ENCODE measurements around the gene RSPRY1.

Gene RSPRY1

DNA sequence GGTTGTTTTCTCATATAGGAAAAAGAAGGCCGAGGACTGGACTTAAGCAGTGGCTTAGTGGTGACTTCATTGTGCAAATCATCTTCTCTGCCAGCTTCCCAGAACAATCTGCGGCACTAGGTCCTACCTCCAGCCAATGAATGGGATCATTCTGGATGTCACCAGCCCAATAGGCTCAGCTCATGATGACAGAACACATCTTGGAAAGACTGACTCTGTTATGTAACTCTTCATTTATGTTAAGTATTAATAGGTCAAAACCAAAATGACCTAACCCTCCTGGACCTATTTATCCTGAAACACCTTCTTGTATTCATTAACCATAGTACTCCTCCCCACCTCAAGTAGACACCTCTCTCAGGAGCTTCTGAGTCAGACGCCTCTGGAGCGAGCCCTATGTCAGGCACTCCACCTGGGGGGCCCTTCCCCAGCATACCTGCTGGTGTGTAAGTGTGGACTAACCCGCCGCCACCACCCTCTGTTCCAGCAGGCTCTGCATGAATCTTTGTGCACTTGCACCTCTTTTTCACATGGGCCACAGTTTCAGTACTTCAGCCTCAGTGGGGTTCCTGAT lies 66.1 kb downstream of the RSPRY1 start:
- H3K4me2 ChIP-seq (ENCODE audit: low read length): no peak overlapping the region
- no peak for TF ChIP-seq EZH2phosphoT487 (IDR thresholded peaks at IDR 0.05; ENCODE audit: borderline replicate concordance, low read length)
- TF ChIP-seq, protein P1, sequence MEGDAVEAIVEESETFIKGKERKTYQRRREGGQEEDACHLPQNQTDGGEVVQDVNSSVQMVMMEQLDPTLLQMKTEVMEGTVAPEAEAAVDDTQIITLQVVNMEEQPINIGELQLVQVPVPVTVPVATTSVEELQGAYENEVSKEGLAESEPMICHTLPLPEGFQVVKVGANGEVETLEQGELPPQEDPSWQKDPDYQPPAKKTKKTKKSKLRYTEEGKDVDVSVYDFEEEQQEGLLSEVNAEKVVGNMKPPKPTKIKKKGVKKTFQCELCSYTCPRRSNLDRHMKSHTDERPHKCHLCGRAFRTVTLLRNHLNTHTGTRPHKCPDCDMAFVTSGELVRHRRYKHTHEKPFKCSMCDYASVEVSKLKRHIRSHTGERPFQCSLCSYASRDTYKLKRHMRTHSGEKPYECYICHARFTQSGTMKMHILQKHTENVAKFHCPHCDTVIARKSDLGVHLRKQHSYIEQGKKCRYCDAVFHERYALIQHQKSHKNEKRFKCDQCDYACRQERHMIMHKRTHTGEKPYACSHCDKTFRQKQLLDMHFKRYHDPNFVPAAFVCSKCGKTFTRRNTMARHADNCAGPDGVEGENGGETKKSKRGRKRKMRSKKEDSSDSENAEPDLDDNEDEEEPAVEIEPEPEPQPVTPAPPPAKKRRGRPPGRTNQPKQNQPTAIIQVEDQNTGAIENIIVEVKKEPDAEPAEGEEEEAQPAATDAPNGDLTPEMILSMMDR (IDR thresholded peaks at IDR 0.05; ENCODE audit: low read depth, low read length, poor library complexity, severe bottlenecking): no peak
- no peaks in the 10 kb centered on the region for H3F3A ChIP-seq (ENCODE audit: control insufficient read depth, insufficient read depth)
- no peaks in the 10 kb centered on the region for H3K79me2 ChIP-seq (ENCODE audit: control insufficient read depth, low read length)
- no peaks in the 10 kb centered on the region for H4K20me1 ChIP-seq (ENCODE audit: control insufficient read depth, insufficient read depth, low read depth, low read length)
- H3K4me3 ChIP-seq (ENCODE audit: low read length): no peak overlapping the region
- no peaks in the 10 kb centered on the region for H3K9me2 ChIP-seq (replicated peaks; ENCODE audit: control insufficient read depth, low read length)
- no peaks in the 10 kb centered on the region for H3K27me3 ChIP-seq (ENCODE audit: control insufficient read depth, low read length)
- H3K36me3 ChIP-seq (ENCODE audit: control insufficient read depth, low read length): peaks cover 49% of the 10 kb centered on the region
- H3K27ac ChIP-seq (ENCODE audit: low read depth, low read length): no peak overlapping the region
- no peaks in the 10 kb centered on the region for H3K9me3 ChIP-seq (ENCODE audit: control insufficient read depth, insufficient read depth, low read length)
- no peaks in the 10 kb centered on the region for H3K4me1 ChIP-seq (ENCODE audit: control insufficient read depth, low read length)

DNA sequence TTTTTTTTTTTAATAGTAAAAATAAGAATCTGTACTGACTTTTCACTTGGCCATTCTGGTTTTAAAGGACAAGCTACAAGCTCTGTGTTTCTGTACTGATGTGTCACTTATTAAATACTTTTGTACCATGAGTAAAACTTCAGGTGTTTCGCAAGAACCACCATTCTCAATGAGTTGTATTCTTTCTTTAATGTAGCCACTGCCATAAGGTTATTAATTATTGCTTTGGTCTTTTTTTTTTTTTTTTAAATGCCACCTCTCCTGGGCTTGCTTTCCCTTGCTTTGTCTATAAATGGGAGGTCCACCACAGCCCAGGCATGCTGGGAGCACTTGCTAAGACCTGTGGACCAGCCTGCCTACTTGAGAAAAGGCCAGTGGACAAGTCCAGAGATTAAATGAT lies 67.3 kb downstream of the RSPRY1 start:
- Histone ChIP-seq H3K79me2 (ENCODE audit: control insufficient read depth, low read length) (no peaks in the 10 kb centered on the region), H3K4me2 (ENCODE audit: low read length) (no peak overlapping the region), H3K27ac (ENCODE audit: low read depth, low read length) (no peak overlapping the region), H3K9me3 (ENCODE audit: control insufficient read depth, insufficient read depth, low read length) (no peaks in the 10 kb centered on the region), H3F3A (ENCODE audit: control insufficient read depth, insufficient read depth) (no peaks in the 10 kb centered on the region), H3K27me3 (ENCODE audit: control insufficient read depth, low read length) (no peaks in the 10 kb centered on the region), H3K9me2 (replicated peaks; ENCODE audit: control insufficient read depth, low read length) (no peaks in the 10 kb centered on the region), H3K4me3 (ENCODE audit: low read length) (no peak overlapping the region), H3K4me1 (ENCODE audit: control insufficient read depth, low read length) (no peaks in the 10 kb centered on the region), H4K20me1 (ENCODE audit: control insufficient read depth, insufficient read depth, low read depth, low read length) (no peaks in the 10 kb centered on the region), H3K36me3 (ENCODE audit: control insufficient read depth, low read length) (peaks cover 40% of the 10 kb centered on the region)
- TF ChIP-seq EZH2phosphoT487 (IDR thresholded peaks at IDR 0.05; ENCODE audit: borderline replicate concordance, low read length): no peak
- TF ChIP-seq, protein P1 (IDR thresholded peaks at IDR 0.05; ENCODE audit: low read depth, low read length, poor library complexity, severe bottlenecking): no peak

- H3K4me3 ChIP-seq (ENCODE audit: low read length): no peak overlapping the region
- H3F3A ChIP-seq (ENCODE audit: control insufficient read depth, insufficient read depth): no peaks in the 10 kb centered on the region
- peaks cover 15% of the 10 kb centered on the region for H3K4me1 ChIP-seq (ENCODE audit: control insufficient read depth, low read length)
- no peak overlapping the region for H3K27ac ChIP-seq (ENCODE audit: low read depth, low read length)
- no peaks in the 10 kb centered on the region for H3K9me2 ChIP-seq (replicated peaks; ENCODE audit: control insufficient read depth, low read length)
- H3K36me3 ChIP-seq (ENCODE audit: control insufficient read depth, low read length): peaks cover 19% of the 10 kb centered on the region
- H3K79me2 ChIP-seq (ENCODE audit: control insufficient read depth, low read length): no peaks in the 10 kb centered on the region
- H3K27me3 ChIP-seq (ENCODE audit: control insufficient read depth, low read length): no peaks in the 10 kb centered on the region
- no peaks in the 10 kb centered on the region for H4K20me1 ChIP-seq (ENCODE audit: control insufficient read depth, insufficient read depth, low read depth, low read length)
- TF ChIP-seq, protein P1 (IDR thresholded peaks at IDR 0.05; ENCODE audit: low read depth, low read length, poor library complexity, severe bottlenecking): no peak
- TF ChIP-seq EZH2phosphoT487 (IDR thresholded peaks at IDR 0.05; ENCODE audit: borderline replicate concordance, low read length): no peak
- no peaks in the 10 kb centered on the region for H3K9me3 ChIP-seq (ENCODE audit: control insufficient read depth, insufficient read depth, low read length)
- H3K4me2 ChIP-seq (ENCODE audit: low read length): no peak overlapping the region
Measured at GRCh38 chr16:57255686-57256415, 69.7 kb downstream of the RSPRY1 start.

Data from DOHH2 (cell line).